ENCODE results near the gene PLEKHG3. TPM values are rescaled to one million over a fixed set of nuclear protein-coding genes. Genes with fewer than 3 reads are reported as not detected.

The PLEKHG3 gene
- total and polyA plus RNA-seq, 2 experiments from 2014 or later = 23.0 to 83.1 TPM

- 0 out of 2 replicates have a peak, but pooled peaks cover 3% of the 10 kb centered on the region for H3K9me2 ChIP-seq (ENCODE audit: insufficient read depth)
- H3K27ac ChIP-seq (ENCODE audit: low read depth) = no peak overlapping the region
- no peak for DNase-seq (ENCODE audit: low spot score)
- H3K4me2 ChIP-seq = no peak overlapping the region
- no peaks in the 10 kb centered on the region for H4K20me1 ChIP-seq (replicated peaks; ENCODE audit: insufficient read depth)
- no peaks in the 10 kb centered on the region for H3K27me3 ChIP-seq (ENCODE audit: insufficient read depth)
- H3K36me3 ChIP-seq (ENCODE audit: insufficient read depth) = no peaks in the 10 kb centered on the region
- TF ChIP-seq CTCF (conservative IDR thresholded peaks at IDR 0.05; ENCODE audit: low read depth in 2 of 2) = no peak
- no peak for TF ChIP-seq ZNF462 (CRISPR knock-in tag; IDR thresholded peaks at IDR 0.05)
- H3K4me1 ChIP-seq (ENCODE audit: insufficient read depth) = no peaks in the 10 kb centered on the region
- no peak overlapping the region for H3K4me3 Mint-ChIP-seq
- H3K27ac Mint-ChIP-seq = no peak overlapping the region
- no peaks in the 10 kb centered on the region for H3F3A ChIP-seq (replicated peaks; ENCODE audit: low read depth)
- H3K79me2 ChIP-seq (replicated peaks; ENCODE audit: insufficient read depth) = no peaks in the 10 kb centered on the region
- no peak overlapping the region for H3K4me3 ChIP-seq
- no peak overlapping the region for H2AFZ ChIP-seq
- peaks cover 3% of the 10 kb centered on the region for H3K27me3 Mint-ChIP-seq (ENCODE audit: insufficient read depth, low read depth, poor library complexity)
- H3K36me3 Mint-ChIP-seq (ENCODE audit: low read depth) = no peaks in the 10 kb centered on the region
- peaks cover 3% of the 10 kb centered on the region; the same call in 1 of the 3 replicates for H3K4me1 Mint-ChIP-seq
- H3K9me3 Mint-ChIP-seq = no peaks in the 10 kb centered on the region
- no peak for ATAC-seq
These were observed 91.7 kb downstream of the PLEKHG3 start for GRCh38 chr14:64795921-64796320.

- H3K36me3 ChIP-seq (ENCODE audit: insufficient read depth) = no peaks in the 10 kb centered on the region
- H3K27ac Mint-ChIP-seq = no peak overlapping the region
- DNase-seq (ENCODE audit: low spot score) (no peak), ATAC-seq (no peak)
- H3K27ac ChIP-seq (ENCODE audit: low read depth) = no peak overlapping the region
- no peaks in the 10 kb centered on the region for H4K20me1 ChIP-seq (replicated peaks; ENCODE audit: insufficient read depth)
- H3F3A ChIP-seq (replicated peaks; ENCODE audit: low read depth) = no peaks in the 10 kb centered on the region
- peaks cover 3% of the 10 kb centered on the region; the same call in 1 of the 3 replicates for H3K4me1 Mint-ChIP-seq
- no peak overlapping the region for H3K4me3 Mint-ChIP-seq
- H3K27me3 ChIP-seq (ENCODE audit: insufficient read depth) = no peaks in the 10 kb centered on the region
- no peak overlapping the region for H3K4me3 ChIP-seq
- H3K4me1 ChIP-seq (ENCODE audit: insufficient read depth) = no peaks in the 10 kb centered on the region
- no peaks in the 10 kb centered on the region for H3K36me3 Mint-ChIP-seq (ENCODE audit: low read depth)
- H2AFZ ChIP-seq = no peak overlapping the region
- no peaks in the 10 kb centered on the region for H3K79me2 ChIP-seq (replicated peaks; ENCODE audit: insufficient read depth)
- 0 out of 2 replicates have a peak, but pooled peaks cover 3% of the 10 kb centered on the region for H3K9me2 ChIP-seq (ENCODE audit: insufficient read depth)
- H3K9me3 Mint-ChIP-seq = no peaks in the 10 kb centered on the region
- H3K27me3 Mint-ChIP-seq (ENCODE audit: insufficient read depth, low read depth, poor library complexity) = peaks cover 3% of the 10 kb centered on the region
- no peak overlapping the region for H3K4me2 ChIP-seq
- TF ChIP-seq EZH2 (IDR thresholded peaks at IDR 0.05; ENCODE audit: low read depth, unreplicated experiment) (no peak), POLR2AphosphoS5 (IDR thresholded peaks at IDR 0.05; ENCODE audit: low read depth) (no peak), EZH2phosphoT487 (IDR thresholded peaks at IDR 0.05; ENCODE audit: unreplicated experiment) (no peak), ZNF114 (CRISPR knock-in tag; IDR thresholded peaks at IDR 0.05) (no peak), NANOG (IDR thresholded peaks at IDR 0.05; ENCODE audit: borderline replicate concordance) (no peak), REST (IDR thresholded peaks at IDR 0.05; ENCODE audit: unreplicated experiment) (no peak), CTCF (conservative IDR thresholded peaks at IDR 0.05; ENCODE audit: low read depth in 2 of 2) (no peak)
These were observed 92.1 kb downstream of the PLEKHG3 start for GRCh38 chr14:64796369-64796768.
